ENCODE measurements around the gene DRD3. TPM values are rescaled to one million over a fixed set of nuclear protein-coding genes. Genes with fewer than 3 reads are reported as not detected.

Gene DRD3
- total and polyA plus RNA-seq, 5 experiments from 2014 or later = 0.12 to 0.23 (median 0.16) TPM; not detected in 2

- H3K9me3 Mint-ChIP-seq = peaks cover 0 to 3% (median 0%) of the 10 kb centered on the region in 9 donors
- H3K4me3 Mint-ChIP-seq = no peak overlapping the region
- ATAC-seq = no peak
- H3K4me1 Mint-ChIP-seq = peaks cover 0 to 8% (median 1%) of the 10 kb centered on the region in 4 donors
- POLR2A ChIA-PET = no interaction called here
- H3K27ac Mint-ChIP-seq = peak overlapping the region in 2 of 10 donors; percentile 22 to 55
- H3K27me3 Mint-ChIP-seq = no peaks in the 10 kb centered on the region
- peaks cover 11 to 33% (median 32%) of the 10 kb centered on the region in 3 donors for H3K36me3 Mint-ChIP-seq
- no peak for DNase-seq
These were observed 89.2 kb downstream of the DRD3 start for GRCh38 chr3:114089675-114090074.

DNA sequence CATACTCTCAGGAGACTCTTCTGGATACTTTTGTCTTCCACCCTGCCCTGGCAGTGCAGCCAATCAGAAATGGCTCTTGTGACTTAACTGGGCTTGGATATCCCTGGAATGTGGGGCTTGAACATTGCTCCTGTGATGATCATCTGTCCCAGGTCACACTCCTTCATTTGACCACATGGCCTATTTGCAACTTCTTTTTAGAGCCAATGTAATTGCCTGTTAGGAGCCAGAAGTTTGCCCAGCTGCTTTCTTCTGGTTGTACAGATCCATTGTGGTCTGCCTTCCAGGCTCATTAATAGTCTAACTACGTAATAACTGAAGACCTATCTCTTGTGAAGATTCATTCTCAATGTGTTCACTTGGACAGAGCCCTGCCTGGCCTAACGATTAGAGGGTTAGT is 92.5 kb downstream of the DRD3 start:
- no peak for ATAC-seq

GRCh38 chr3:114083112-114083511 is 95.7 kb downstream of the DRD3 start:
- Mint-ChIP-seq H3K4me3 (no peak overlapping the region), H3K9me3 (no peaks in the 10 kb centered on the region), H3K36me3 (peaks cover 21 to 99% (median 80%) of the 10 kb centered on the region in 3 donors), H3K4me1 (no peaks in the 10 kb centered on the region), H3K27me3 (no peaks in the 10 kb centered on the region), H3K27ac (peak overlapping the region in 1 of 10 donors; percentile 56)
- DNase-seq (no peak), ATAC-seq (no peak)
- POLR2A ChIA-PET = no interaction called here

More for the DNA sequence above, 92.5 kb downstream of the DRD3 start:
- DNase-seq = no peak
- Mint-ChIP-seq H3K9me3 (peaks cover 0 to 2% (median 0%) of the 10 kb centered on the region in 9 donors), H3K36me3 (peaks cover 21 to 67% (median 56%) of the 10 kb centered on the region in 3 donors), H3K4me1 (no peaks in the 10 kb centered on the region), H3K27me3 (no peaks in the 10 kb centered on the region), H3K4me3 (no peak overlapping the region), H3K27ac (no peak overlapping the region)
- POLR2A ChIA-PET = no interaction called here

GRCh38 chr3:114081037-114081436 is 97.8 kb downstream of the DRD3 start:
- Mint-ChIP-seq H3K4me1 (no peaks in the 10 kb centered on the region), H3K27ac (no peak overlapping the region), H3K36me3 (peaks cover 22 to 100% (median 70%) of the 10 kb centered on the region in 3 donors), H3K27me3 (no peaks in the 10 kb centered on the region), H3K9me3 (no peaks in the 10 kb centered on the region), H3K4me3 (no peak overlapping the region)
- POLR2A ChIA-PET = no interaction called here
- ATAC-seq (no peak), DNase-seq (no peak)

GRCh38 chr3:114080201-114080600 is 98.7 kb downstream of the DRD3 start:
- H3K27me3 Mint-ChIP-seq = no peaks in the 10 kb centered on the region
- ATAC-seq (no peak), DNase-seq (no peak)
- POLR2A ChIA-PET = no interaction called here
- peaks cover 21 to 100% (median 68%) of the 10 kb centered on the region in 3 donors for H3K36me3 Mint-ChIP-seq
- no peaks in the 10 kb centered on the region for H3K9me3 Mint-ChIP-seq
- no peaks in the 10 kb centered on the region for H3K4me1 Mint-ChIP-seq
- H3K4me3 Mint-ChIP-seq = no peak overlapping the region
- no peak overlapping the region for H3K27ac Mint-ChIP-seq

GRCh38 chr3:114079761-114080160 is 99.1 kb downstream of the DRD3 start:
- peaks cover 21 to 100% (median 66%) of the 10 kb centered on the region in 3 donors for H3K36me3 Mint-ChIP-seq
- H3K4me3 Mint-ChIP-seq = no peak overlapping the region
- H3K4me1 Mint-ChIP-seq = no peaks in the 10 kb centered on the region
- H3K27ac Mint-ChIP-seq = no peak overlapping the region
- no peaks in the 10 kb centered on the region for H3K27me3 Mint-ChIP-seq
- DNase-seq (no peak), ATAC-seq (no peak)
- H3K9me3 Mint-ChIP-seq = no peaks in the 10 kb centered on the region
- POLR2A ChIA-PET = no interaction called here

DNA sequence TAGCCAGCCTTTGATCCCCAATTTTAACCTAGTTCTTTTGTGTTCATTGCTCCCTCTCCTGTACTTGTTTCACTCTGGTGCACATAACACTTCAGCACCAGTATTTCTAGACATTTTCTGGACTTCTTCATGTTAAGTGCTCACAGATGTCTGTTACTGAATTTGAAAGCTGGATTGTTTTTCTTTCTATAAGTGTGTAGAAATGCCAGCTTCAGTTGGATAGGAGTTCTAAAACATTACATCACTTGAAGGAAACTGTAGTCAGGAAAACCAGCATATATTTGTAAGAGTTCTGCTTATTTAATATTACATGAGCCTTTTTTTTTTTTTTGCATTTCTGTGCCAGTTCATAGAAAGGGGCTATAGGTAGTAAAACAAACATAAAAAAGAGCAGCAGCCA is 100.7 kb downstream of the DRD3 start:
- POLR2A ChIA-PET = interaction anchor here (0.7 kb wide), 1 partner anchor 156 kb away, joined by 3 read pairs; no protein-coding TSS in a partner anchor
- Mint-ChIP-seq H3K36me3 (peaks cover 15 to 100% (median 62%) of the 10 kb centered on the region in 3 donors), H3K27me3 (no peaks in the 10 kb centered on the region), H3K9me3 (no peaks in the 10 kb centered on the region), H3K4me1 (peaks cover 0 to 4% (median 1%) of the 10 kb centered on the region in 4 donors), H3K4me3 (no peak overlapping the region), H3K27ac (peak overlapping the region in 1 of 10 donors; percentile 19)
- ATAC-seq (no peak), DNase-seq (no peak)

Other genes with a start within 250 kb of the DRD3 start
- gene ZDHHC23, start 231.0 kb downstream of the DRD3 start, total RNA-seq = 1 to 10 TPM; 5.8 to 6.4 TPM
- 1 to 10 TPM in 1 of 3 donors, under 1 TPM in 2; 0.36 to 1.4 (median 0.82) TPM for gene ZDHHC23, start 231.0 kb downstream of the DRD3 start, polyA plus RNA-seq
- 1 to 10 TPM; 5.8 to 6.9 TPM for gene CCDC191, start 122.5 kb downstream of the DRD3 start, total RNA-seq
- gene CCDC191, start 122.5 kb downstream of the DRD3 start, polyA plus RNA-seq = 1 to 10 TPM; 1.9 to 2.1 (median 2.1) TPM
- gene QTRT2, start 122.3 kb downstream of the DRD3 start, total RNA-seq = 10 to 100 TPM; 35.7 to 36.3 TPM
- gene QTRT2, start 122.3 kb downstream of the DRD3 start, polyA plus RNA-seq = 10 to 100 TPM in 2 of 3 donors, 1 to 10 TPM in 1; 8.1 to 12.9 (median 12.0) TPM
- gene ZNF80, start 58.5 kb upstream of the DRD3 start, total RNA-seq = 1 to 10 TPM; 1.7 to 2.5 TPM
- gene ZNF80, start 58.5 kb upstream of the DRD3 start, polyA plus RNA-seq = 1 to 10 TPM in 1 of 3 donors, under 1 TPM in 2; 0.08 to 8.0 (median 0.28) TPM
- gene TIGIT, start 115.0 kb upstream of the DRD3 start, total RNA-seq = 1 to 10 TPM; 5.0 TPM
- gene TIGIT, start 115.0 kb upstream of the DRD3 start, polyA plus RNA-seq = 10 to 100 TPM in 1 of 3 donors, 1 to 10 TPM in 2; 1.5 to 58.2 (median 1.7) TPM

Measured in naive thymus-derived CD8-positive, alpha-beta T cell (primary cell).